Body of pancreas (tissue), 4 donors: ENCODE measurements around the gene TIMM22.

Source experiments
- CTCF ChIP-seq, 7 experiments: fragments of 450-650 bp in 4 of 7; fragments of 200-600 bp in 3 of 7; sonication (generic) in 3 of 7; IDR thresholded peaks; one replicate each; pipeline ENCODE4 v1.5.1; 2016 to 2019; ENCODE audit warnings: antibody characterized with exemption in 7 of 7
- POLR2A ChIP-seq, 3 donors: fragments of 450-650 bp; IDR thresholded peaks; one replicate each; pipeline ENCODE4 v1.6.1; 2016; ENCODE audit warnings: antibody characterized with exemption in 3 of 3, mild to moderate bottlenecking in 2 of 3

- TF ChIP-seq CTCF (IDR thresholded peaks at IDR 0.05) = no peak
- no peak for TF ChIP-seq POLR2A (IDR thresholded peaks at IDR 0.05)
Observed at GRCh38 chr17:986322-986929, 10.5 kb upstream of the TIMM22 start.
